IMR-90 (cell line): ENCODE measurements around the gene SLC22A4. TPM values are rescaled to one million over a fixed set of nuclear protein-coding genes. Genes with fewer than 3 reads are reported as not detected.
A peak's percentile ranks its signal among the peaks of the same experiment; 100 is the strongest.

Experiments used
- ATAC-seq: fragments of 200-7000 bp; cut with Tn5 transposase; 2 replicates; pipeline ENCODE4 v1.9.1; 2020; ENCODE audit warnings: low read depth, mild to moderate bottlenecking, moderate library complexity
- BruUV-seq: library from RNA; stranded (reverse); fragments of 400-500 nt; replicated peaks from 2 replicates; lab custom pipeline; 2021; lab: Mats Ljungman, UMichigan
- CTCF ChIA-PET: fragments of 300-600 bp; formaldehyde crosslinking; extraction: SDS; loops from one replicate; lab custom pipeline; 2021; ENCODE audit warnings: antibody characterized with exemption; lab: Yijun Ruan, JAX
- POLR2A ChIA-PET: fragments of 300-600 bp; sonication (Branson Sonifier 250); formaldehyde crosslinking; loops from one replicate; lab custom pipeline; 2022; ENCODE audit warnings: antibody characterized with exemption; ENCODE audit not compliant: unreplicated experiment; lab: Charles Lee
- DNase-seq: peaks from one replicate; pipeline ENCODE4 v3.0.0; 2013
- H2AFZ ChIP-seq: replicated peaks from 2 replicates; pipeline ENCODE3; 2013; ENCODE audit warnings: low read length, mild to moderate bottlenecking; ENCODE audit not compliant: poor library complexity
- H2AK5ac ChIP-seq: 2 replicates; pipeline ENCODE4 v1.6.1; 2013; ENCODE audit warnings: low read depth, low read length, inconsistent platforms
- H2AK9ac ChIP-seq: replicated peaks from 2 replicates; pipeline ENCODE3; 2013; ENCODE audit warnings: mild to moderate bottlenecking, low read depth, low read length, moderate library complexity; ENCODE audit not compliant: poor library complexity
- H2BK120ac ChIP-seq: 2 replicates; pipeline ENCODE4 v1.6.1; 2013; ENCODE audit warnings: low read depth, low read length, inconsistent platforms
- H2BK15ac ChIP-seq: 3 replicates; pipeline ENCODE4 v1.6.1; 2013; ENCODE audit warnings: low read depth, low read length, inconsistent platforms
- H2BK20ac ChIP-seq: 2 replicates; pipeline ENCODE4 v1.6.1; 2013; ENCODE audit warnings: low read depth, mild to moderate bottlenecking, inconsistent platforms, low read length, moderate library complexity
- H2BK5ac ChIP-seq: 2 replicates; pipeline ENCODE4 v1.6.1; 2013; ENCODE audit warnings: mild to moderate bottlenecking, low read depth, low read length, inconsistent platforms; ENCODE audit not compliant: poor library complexity, severe bottlenecking
- H3K14ac ChIP-seq: replicated peaks from 2 replicates; pipeline ENCODE4 v1.6.1; 2013; ENCODE audit warnings: low read depth, low read length, inconsistent platforms
- H3K18ac ChIP-seq: 2 replicates; pipeline ENCODE4 v1.6.1; 2013; ENCODE audit warnings: low read depth, low read length, control low read depth
- H3K23ac ChIP-seq: 2 replicates; pipeline ENCODE4 v1.6.1; 2013; ENCODE audit warnings: low read depth, low read length, inconsistent platforms
- H3K27ac ChIP-seq: 2 replicates; pipeline ENCODE4 v1.5.1; 2013; ENCODE audit warnings: mild to moderate bottlenecking, control low read depth, low read length; ENCODE audit not compliant: insufficient read depth
- H3K27me3 ChIP-seq: 2 replicates; pipeline ENCODE4 v1.6.1; 2013; ENCODE audit warnings: low read length; ENCODE audit not compliant: control insufficient read depth, insufficient read depth
- H3K36me3 ChIP-seq: 2 replicates; pipeline ENCODE4 v1.6.1; 2013; ENCODE audit warnings: low read length, mixed read lengths; ENCODE audit not compliant: control insufficient read depth, insufficient read depth
- H3K4ac ChIP-seq: 2 replicates; pipeline ENCODE4 v1.6.1; 2013; ENCODE audit warnings: low read depth, low read length, inconsistent platforms
- H3K4me1 ChIP-seq: 2 replicates; pipeline ENCODE4 v1.6.1; 2013; ENCODE audit warnings: low read length, mixed read lengths; ENCODE audit not compliant: control insufficient read depth, insufficient read depth
- H3K4me2 ChIP-seq: 2 replicates; pipeline ENCODE4 v1.6.1; 2013; ENCODE audit warnings: low read depth, mild to moderate bottlenecking, control low read depth, low read length, moderate library complexity
- H3K4me3 ChIP-seq: 2 replicates; pipeline ENCODE4 v1.5.1; 2013; ENCODE audit warnings: low read depth, mild to moderate bottlenecking, control low read depth, low read length, moderate library complexity; ENCODE audit not compliant: insufficient read depth
- H3K56ac ChIP-seq: 2 replicates; pipeline ENCODE4 v1.6.1; 2013; ENCODE audit warnings: low read length, inconsistent platforms; ENCODE audit not compliant: insufficient read depth; ENCODE audit errors: extremely low read depth
- H3K79me1 ChIP-seq, 2 experiments: 2 replicates each; pipeline ENCODE4 v1.6.1; 2013; ENCODE audit warnings: low read length in 2 of 2, inconsistent platforms in 1 of 2, low read depth in 1 of 2
- H3K9ac ChIP-seq: 2 replicates; pipeline ENCODE4 v1.6.1; 2013; ENCODE audit warnings: low read depth, low read length, control low read depth
- H3K9me1 ChIP-seq: 2 replicates; pipeline ENCODE4 v1.6.1; 2013; ENCODE audit warnings: low read length, inconsistent platforms; ENCODE audit not compliant: insufficient read depth
- H3K9me3 ChIP-seq: 2 replicates; pipeline ENCODE4 v1.6.1; 2013; ENCODE audit warnings: low read length; ENCODE audit not compliant: control insufficient read depth, insufficient read depth
- H4K20me1 ChIP-seq: 2 replicates; pipeline ENCODE4 v1.6.1; 2013; ENCODE audit warnings: low read length, inconsistent platforms; ENCODE audit not compliant: insufficient read depth
- H4K5ac ChIP-seq: 2 replicates; pipeline ENCODE4 v1.6.1; 2013; ENCODE audit warnings: mild to moderate bottlenecking, low read depth, low read length, control low read depth
- H4K8ac ChIP-seq, 2 experiments: 2 replicates each; pipeline ENCODE4 v1.6.1; 2013; ENCODE audit warnings: low read depth in 2 of 2, low read length in 2 of 2, control low read depth in 1 of 2, inconsistent platforms in 1 of 2
- H4K91ac ChIP-seq: 2 replicates; pipeline ENCODE4 v1.6.1; 2013; ENCODE audit warnings: low read depth, low read length, inconsistent platforms; ENCODE audit not compliant: insufficient read depth
- CEBPB ChIP-seq: IDR thresholded peaks from 2 replicates; pipeline ENCODE4 v1.6.1; 2012; ENCODE audit warnings: low read depth, low read length, improper control_type of control experiment
- ELK1 ChIP-seq: fragments of 150-350 bp; IDR thresholded peaks from 2 replicates; pipeline ENCODE4 v1.6.1; 2016; ENCODE audit warnings: low read depth, mild to moderate bottlenecking, low read length, moderate library complexity, borderline replicate concordance
- FOS ChIP-seq: fragments of 150-350 bp; IDR thresholded peaks from 2 replicates; pipeline ENCODE4 v1.6.1; 2016; ENCODE audit warnings: low read depth, low read length
- MAZ ChIP-seq: IDR thresholded peaks from 2 replicates; pipeline ENCODE4 v1.6.1; 2012; ENCODE audit warnings: low read depth, mild to moderate bottlenecking, low read length, improper control_type of control experiment, moderate library complexity, borderline replicate concordance
- NFE2L2 ChIP-seq: fragments of 150-350 bp; IDR thresholded peaks from 2 replicates; pipeline ENCODE4 v1.6.1; 2016; ENCODE audit warnings: low read depth, mild to moderate bottlenecking, low read length
- RCOR1 ChIP-seq: IDR thresholded peaks from 2 replicates; pipeline ENCODE4 v1.6.1; 2012; ENCODE audit warnings: mild to moderate bottlenecking, low read length, improper control_type of control experiment; ENCODE audit not compliant: insufficient replicate concordance
- RFX5 ChIP-seq: IDR thresholded peaks from 2 replicates; pipeline ENCODE4 v1.8.0; 2012; ENCODE audit warnings: low read depth, mild to moderate bottlenecking, low read length, moderate library complexity
- WGBS, 2 experiments: methylation state at CpG; one replicate each; pipeline versions ENCODE4 v1.1.5 to v1.1.7; 2013; ENCODE audit warnings: missing lambda C conversion rate in 2 of 2; ENCODE audit not compliant: insufficient read length in 1 of 2; ENCODE audit errors: extremely low coverage in 2 of 2; 5-methylcytosine and 5-hydroxymethylcytosine counted together
- dilution Hi-C: fragments of 300-500 bp; cut with HindIII; formaldehyde crosslinking; loops from one replicate; pipeline ENCODE4 v1.14.3; 2018; ENCODE audit warnings: low sequenced_read_pairs; ENCODE audit not compliant: unreplicated experiment
- in situ Hi-C: fragments of 300-500 bp; cut with MboI; formaldehyde crosslinking; loops from 3 replicates; pipeline ENCODE4 v1.14.3; 2019; ENCODE audit warnings: low sequenced_read_pairs, inconsistent platforms, mixed read lengths
- intact Hi-C: fragments of 100-400 bp; cut with micrococcal nuclease; formaldehyde crosslinking; loops from 2 replicates; pipeline ENCODE4 v1.10.0; 2022
- polyA plus RNA-seq, 3 experiments: library from polyadenylated mRNA; depleted of rRNA; stranded (reverse); fragments of >200 nt; gene quantifications; 2 replicates each; pipeline ENCODE4 v1.2.3, GENCODE V29; 2012; ENCODE audit warnings: low replicate concordance in 1 of 3
- total RNA-seq: library from RNA; depleted of rRNA; stranded (reverse); fragments of >200 nt; gene quantifications from 2 replicates; pipeline ENCODE4 v1.2.3, GENCODE V29; 2012

Gene SLC22A4
- total and polyA plus RNA-seq, 2 of the 4 experiments (the other 2 are of a cell fraction) = 2.6 to 3.2 TPM

GRCh38 chr5:132256783-132257130 is 37.4 kb upstream of the SLC22A4 start:
- POLR2A ChIA-PET = no interaction called here
- Histone ChIP-seq H2AK5ac (peak overlapping the region; percentile 76), H3K9me1 (peaks cover 24% of the 10 kb centered on the region), H3K56ac (no peak overlapping the region), H3K4ac (peak overlapping the region; percentile 73), H3K36me3 (peaks cover 2% of the 10 kb centered on the region; the same call in 1 of the 2 replicates), H3K79me1 (peaks cover 12 to 45% of the 10 kb centered on the region in 2 experiments; a peak in 3 of 4 replicates), H2BK20ac (no peak overlapping the region), H4K20me1 (peaks cover 27% of the 10 kb centered on the region), H4K8ac (peak overlapping the region; percentile 78 to 89; a peak in 3 of 4 replicates), H3K4me1 (peaks cover 27% of the 10 kb centered on the region), H3K9me3 (no peaks in the 10 kb centered on the region), H3K23ac (peak overlapping the region; percentile 23; the same call in 1 of the 2 replicates), H3K4me2 (peak overlapping the region; percentile 64), H2AK9ac (peak overlapping the region; percentile 90), H3K27ac (peak overlapping the region; percentile 72), H3K14ac (peak overlapping the region; percentile 57; the same call in 1 of the 2 replicates), H4K5ac (peak overlapping the region; percentile 11; the same call in 1 of the 2 replicates), H2AFZ (peak overlapping the region; percentile 97), H3K9ac (peak overlapping the region; percentile 52; the same call in 1 of the 2 replicates), H3K4me3 (no peak overlapping the region), H2BK5ac (peak overlapping the region; percentile 57), H3K18ac (no peak overlapping the region; the same call in 1 of the 2 replicates), H2BK120ac (0 out of 2 replicates have a peak overlapping the region, but pooled peaks have one; percentile 2), H2BK15ac (no peak overlapping the region), H4K91ac (peak overlapping the region; percentile 52), H3K27me3 (no peaks in the 10 kb centered on the region)
- dilution Hi-C loops (no loop called here), in situ Hi-C loops (no loop called here), intact Hi-C loops (loop anchor here (5.0 kb wide), 1 partner anchor 64 kb away; no protein-coding TSS in a partner anchor)
- TF ChIP-seq NFE2L2 = no peak
- no peak for TF ChIP-seq MAZ
- TF ChIP-seq RCOR1 = no peak
- no peak for TF ChIP-seq RFX5
- TF ChIP-seq CEBPB = no peak
- no peak for TF ChIP-seq FOS
- TF ChIP-seq ELK1 = no peak
- no CpG with 5 or more reads among the region's 6 CpGs for WGBS, 2 experiments
- CTCF ChIA-PET = interaction anchor here (0.7 kb wide), 1 partner anchor 19 kb away, joined by 3 read pairs; no protein-coding TSS in a partner anchor
- no peak for ATAC-seq
- no peak for DNase-seq
- no TSS peak for BruUV-seq
